DND-41 (cell line): Measurements from ENCODE around the gene PUM2.

Source experiments
- ATAC-seq: fragments of 200-7000 bp; cut with Tn5 transposase; 3 replicates; pipeline ENCODE4 v1.9.1; 2021; ENCODE audit warnings: low read depth; ENCODE audit not compliant: insufficient read depth
- DNase-seq: peaks from one replicate; pipeline ENCODE4 v3.0.0-alpha.2; 2020
- H2AFZ ChIP-seq: 2 replicates; pipeline ENCODE4 v1.6.0; 2012; ENCODE audit warnings: low read depth, low read length
- H3K27ac ChIP-seq: 2 replicates; pipeline ENCODE4 v1.5.1; 2012; ENCODE audit warnings: low read length, inconsistent platforms
- H3K27me3 ChIP-seq: fragments of 200-600 bp; sonication (generic); 2 replicates; pipeline ENCODE4 v1.6.0; 2012; ENCODE audit warnings: low read length, mild to moderate bottlenecking, inconsistent platforms; ENCODE audit not compliant: insufficient read depth, poor library complexity
- H3K36me3 ChIP-seq: 2 replicates; pipeline ENCODE4 v1.5.1; 2012; ENCODE audit warnings: low read length, inconsistent platforms; ENCODE audit not compliant: insufficient read depth
- H3K4me1 ChIP-seq: 2 replicates; pipeline ENCODE4 v1.5.1; 2012; ENCODE audit warnings: mild to moderate bottlenecking, low read length; ENCODE audit not compliant: insufficient read depth
- H3K4me2 ChIP-seq: 2 replicates; pipeline ENCODE4 v1.6.0; 2012; ENCODE audit warnings: mild to moderate bottlenecking, moderate library complexity, low read length, inconsistent platforms; ENCODE audit not compliant: insufficient read depth
- H3K4me3 ChIP-seq, 2 experiments: fragments of 200-600 bp in 1 of 2; shearing (Covaris generic) in 1 of 2; 2 replicates each; pipeline ENCODE4 v1.5.1; 2012 to 2016; ENCODE audit warnings: inconsistent platforms in 2 of 2, low read length in 2 of 2, mild to moderate bottlenecking in 2 of 2, low read depth in 1 of 2, moderate library complexity in 1 of 2
- H3K79me2 ChIP-seq: 2 replicates; pipeline ENCODE4 v1.6.0; 2012; ENCODE audit warnings: low read length, inconsistent platforms; ENCODE audit not compliant: insufficient read depth
- H3K9ac ChIP-seq: 2 replicates; pipeline ENCODE4 v1.6.0; 2012; ENCODE audit warnings: low read depth, mild to moderate bottlenecking, inconsistent platforms, low read length, moderate library complexity
- H3K9me3 ChIP-seq: 2 replicates; pipeline ENCODE4 v1.5.1; 2012; ENCODE audit warnings: low read length, moderate library complexity, mild to moderate bottlenecking, inconsistent platforms; ENCODE audit not compliant: insufficient read depth, severe bottlenecking
- H4K20me1 ChIP-seq: 2 replicates; pipeline ENCODE4 v1.6.0; 2012; ENCODE audit warnings: low read length; ENCODE audit not compliant: insufficient read depth
- CTCF ChIP-seq: IDR thresholded peaks from 2 replicates; pipeline ENCODE4 v1.5.1; 2012; ENCODE audit warnings: borderline replicate concordance, low read length, moderate library complexity, mild to moderate bottlenecking; ENCODE audit not compliant: poor library complexity, severe bottlenecking; ENCODE audit errors: extremely low read depth
- EZH2 ChIP-seq: IDR thresholded peaks from 3 replicates; pipeline ENCODE4 v1.6.1; 2012; ENCODE audit warnings: borderline replicate concordance, low read depth, mild to moderate bottlenecking, moderate library complexity, low read length, inconsistent platforms; ENCODE audit not compliant: severe bottlenecking

The PUM2 gene

GRCh38 chr2:20322527-20323300, 27.9 kb downstream of the PUM2 start:
- no peak for DNase-seq
- Histone ChIP-seq H4K20me1 (peaks cover 91% of the 10 kb centered on the region), H2AFZ (no peak overlapping the region), H3K79me2 (peaks cover 99% of the 10 kb centered on the region), H3K9me3 (no peaks in the 10 kb centered on the region), H3K27ac (no peak overlapping the region), H3K4me2 (no peak overlapping the region), H3K27me3 (no peaks in the 10 kb centered on the region), H3K4me1 (no peaks in the 10 kb centered on the region), H3K4me3 (no peak overlapping the region), H3K36me3 (peaks cover 90% of the 10 kb centered on the region), H3K9ac (no peak overlapping the region)
- no peak for ATAC-seq
- TF ChIP-seq EZH2 = no peak
- no peak for TF ChIP-seq CTCF

- H3K4me2 ChIP-seq = no peak overlapping the region
- no peak overlapping the region for H3K9ac ChIP-seq
- ATAC-seq = no peak
- no peak for TF ChIP-seq EZH2
- TF ChIP-seq CTCF = no peak
- H3K9me3 ChIP-seq = no peaks in the 10 kb centered on the region
- peaks cover 91% of the 10 kb centered on the region for H3K36me3 ChIP-seq
- H3K27ac ChIP-seq = no peak overlapping the region
- no peaks in the 10 kb centered on the region for H3K27me3 ChIP-seq
- H4K20me1 ChIP-seq = peaks cover 74% of the 10 kb centered on the region
- peaks cover 96% of the 10 kb centered on the region for H3K79me2 ChIP-seq
- no peak overlapping the region for H3K4me3 ChIP-seq
- no peak overlapping the region for H2AFZ ChIP-seq
- no peaks in the 10 kb centered on the region for H3K4me1 ChIP-seq
- DNase-seq = no peak
Measured at GRCh38 chr2:20317690-20318089, 33.0 kb downstream of the PUM2 start.

- H3K9ac ChIP-seq = no peak overlapping the region
- no peak overlapping the region for H3K4me2 ChIP-seq
- TF ChIP-seq CTCF (no peak), EZH2 (no peak)
- no peaks in the 10 kb centered on the region for H3K9me3 ChIP-seq
- DNase-seq = no peak
- ATAC-seq = 0 out of 3 replicates have a peak, but pooled peaks have one; percentile 33
- H3K27ac ChIP-seq = no peak overlapping the region
- H3K27me3 ChIP-seq = no peaks in the 10 kb centered on the region
- H3K36me3 ChIP-seq = peaks cover 91% of the 10 kb centered on the region
- H2AFZ ChIP-seq = no peak overlapping the region
- H4K20me1 ChIP-seq = peaks cover 70% of the 10 kb centered on the region
- H3K79me2 ChIP-seq = peaks cover 96% of the 10 kb centered on the region
- H3K4me3 ChIP-seq = no peak overlapping the region
- no peaks in the 10 kb centered on the region for H3K4me1 ChIP-seq
Measured at GRCh38 chr2:20317197-20317596, 33.4 kb downstream of the PUM2 start.
